Lung (tissue), 16 donors: ENCODE measurements around the gene DYNLL2. TPM values are rescaled to one million over a fixed set of nuclear protein-coding genes. Genes with fewer than 3 reads are reported as not detected.

Experiments
- ATAC-seq: fragments of 200-7000 bp; cut with Tn5 transposase; one replicate; pipeline ENCODE4 v1.9.1; 2020; ENCODE audit warnings: moderate number of reproducible peaks; ENCODE audit not compliant: insufficient read depth, low FRiP score
- DNase-seq, 3 donors: peaks; one replicate each; pipeline ENCODE4 v3.0.0-alpha.2; 2013 to 2017
- H3K27ac ChIP-seq, 2 donors: one replicate each; pipeline ENCODE4 v1.5.1; 2013; ENCODE audit warnings: mild to moderate bottlenecking in 2 of 2, moderate library complexity in 2 of 2, control low read depth in 1 of 2, inconsistent platforms in 1 of 2, low read depth in 1 of 2, low read length in 1 of 2
- H3K27me3 ChIP-seq, 3 donors: one replicate each; pipeline ENCODE4 v1.5.1; 2013; ENCODE audit warnings: low read length in 2 of 3; ENCODE audit not compliant: control insufficient read depth in 3 of 3, insufficient read depth in 3 of 3
- H3K36me3 ChIP-seq, 4 donors: one replicate each; pipeline ENCODE4 v1.5.1; 2013; ENCODE audit warnings: low read length in 4 of 4, mild to moderate bottlenecking in 1 of 4, moderate library complexity in 1 of 4; ENCODE audit not compliant: control insufficient read depth in 4 of 4, insufficient read depth in 4 of 4
- H3K4me1 ChIP-seq, 5 donors: one replicate each; pipeline ENCODE4 v1.5.1; 2013; ENCODE audit warnings: low read length in 5 of 5, mild to moderate bottlenecking in 2 of 5, moderate library complexity in 1 of 5; ENCODE audit not compliant: control insufficient read depth in 5 of 5, insufficient read depth in 5 of 5
- H3K4me3 ChIP-seq: one replicate; pipeline ENCODE4 v1.5.1; 2013; ENCODE audit warnings: mild to moderate bottlenecking, control low read depth, moderate library complexity
- H3K9ac ChIP-seq, 2 donors: one replicate each; pipeline ENCODE4 v1.5.1; 2013; ENCODE audit warnings: low read length in 2 of 2, control low read depth in 1 of 2; ENCODE audit not compliant: insufficient read depth in 1 of 2
- H3K9me3 ChIP-seq, 4 donors: one replicate each; pipeline ENCODE4 v1.5.1; 2013; ENCODE audit warnings: low read length in 3 of 4, mild to moderate bottlenecking in 1 of 4, moderate library complexity in 1 of 4; ENCODE audit not compliant: control insufficient read depth in 4 of 4, insufficient read depth in 3 of 4
- CTCF ChIP-seq: IDR thresholded peaks from 2 replicates; pipeline ENCODE4 v1.5.1; 2012; ENCODE audit warnings: mild to moderate bottlenecking; ENCODE audit errors: control extremely low read depth, extremely low read depth
- WGBS, 2 donors: extraction: QIAGEN DNeasy Blood & Tissue Kit; methylation state at CpG; one replicate each; pipeline ENCODE4 v1.1.7; 2013; 5-methylcytosine and 5-hydroxymethylcytosine counted together
- long read RNA-seq, 5 donors: transcript quantifications; one replicate each; lab custom pipeline, GENCODE V29; 2026
- polyA plus RNA-seq, 2 donors: library from polyadenylated mRNA; stranded (reverse); fragments of 200-250 nt; gene quantifications; one replicate each; pipeline ENCODE4 v1.2.1, GENCODE V29; 2013
- total RNA-seq, 2 donors: library from RNA; depleted of rRNA in 1 of 2; stranded (reverse); fragments of >200 nt in 1 of 2; gene quantifications; one replicate each; pipeline ENCODE4 v1.2.1, GENCODE V29; 2014 to 2021
- donor health status: control.
- donor health status: control.
- donor health status: Bipolar disorder and iron deficiency.
- donor health status: healthy.
- donor health status: DM: yes; HTN: yes; CAD: no.

Gene DYNLL2
- 10 to 100 TPM; 25.2 to 36.5 TPM for total RNA-seq
- polyA plus RNA-seq, result 10 to 100 TPM; 21.8 to 27.9 TPM
- long read RNA-seq, donor 1, full-length matches to known transcripts, result 9 of 43 reads
- long read RNA-seq, donor 1, partial matches to known transcripts, result 34 of 43 reads
- long read RNA-seq, donor 1, other reads (novel, unspliced or antisense), result 0 of 43 reads
- long read RNA-seq, donor 2, full-length matches to known transcripts, result 5 of 5 reads
- long read RNA-seq, donor 2, partial matches to known transcripts, result 0 of 5 reads
- long read RNA-seq, donor 2, other reads (novel, unspliced or antisense), result 0 of 5 reads
- long read RNA-seq, donor 3, full-length matches to known transcripts, result 8 of 15 reads
- long read RNA-seq, donor 3, partial matches to known transcripts, result 7 of 15 reads
- long read RNA-seq, donor 3, other reads (novel, unspliced or antisense), result 0 of 15 reads
- long read RNA-seq, donor 4, full-length matches to known transcripts, result 2 of 2 reads
- long read RNA-seq, donor 4, partial matches to known transcripts, result 0 of 2 reads
- long read RNA-seq, donor 4, other reads (novel, unspliced or antisense), result 0 of 2 reads
- long read RNA-seq, donor 5, full-length matches to known transcripts, result 21 of 21 reads
- long read RNA-seq, donor 5, partial matches to known transcripts, result 0 of 21 reads
- long read RNA-seq, donor 5, other reads (novel, unspliced or antisense), result 0 of 21 reads

DNA sequence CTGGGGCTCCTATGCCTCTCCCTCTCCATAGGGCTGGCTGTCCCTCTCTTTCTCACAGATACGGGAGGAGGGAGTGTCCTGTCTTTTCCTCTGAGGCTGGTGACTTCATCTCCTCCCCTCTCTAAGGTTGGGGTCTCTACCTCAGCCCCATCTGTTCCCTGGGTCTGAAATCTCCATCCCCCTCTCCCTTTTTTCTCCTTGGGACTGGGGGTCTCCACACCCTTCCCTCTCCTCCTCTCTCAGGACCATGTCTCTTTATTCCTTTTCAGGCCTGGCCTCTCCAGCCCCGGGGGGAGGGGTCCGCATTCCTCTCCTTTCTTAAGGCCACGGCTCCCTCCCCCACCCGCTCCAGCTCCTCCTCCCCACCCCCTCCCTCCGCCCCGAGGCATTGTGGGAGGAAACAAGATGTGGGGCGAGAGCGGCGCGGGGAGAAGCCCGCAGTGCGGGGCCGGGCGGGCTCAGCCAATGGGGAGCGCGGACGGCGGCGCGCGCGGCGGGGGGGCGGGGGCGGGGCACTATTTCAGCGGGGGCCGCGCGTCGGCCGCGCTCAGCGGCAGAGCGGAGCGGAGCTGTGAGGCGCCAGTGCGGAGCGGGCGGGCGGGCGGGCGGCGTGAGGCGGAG lies at the start of gene DYNLL2:
Gene DYNLL2 (plus strand): TSS at position 550 of the 621 bp plus-strand sequence. CDS start 3,672 bp downstream, outside the sequence.
- WGBS, 2 donors, result 0 to 1% methylated on average over 18 to 45 of the region's 45 CpGs
- Histone ChIP-seq H3K27ac (peak within 1 kb of the TSS; percentile 98), H3K9ac (peak within 1 kb of the TSS; percentile 52 to 75), H3K27me3 (no peaks in the 10 kb centered on the region), H3K4me1 (peaks cover 12 to 53% (median 17%) of the 10 kb centered on the region in 5 donors), H3K9me3 (no peaks in the 10 kb centered on the region), H3K36me3 (peaks cover 0 to 14% (median 8%) of the 10 kb centered on the region in 4 donors), H3K4me3 (peak within 1 kb of the TSS; percentile 96)
- peak; percentile 98 for DNase-seq
- peak; percentile 88 for ATAC-seq
- no peak for TF ChIP-seq CTCF

DNA sequence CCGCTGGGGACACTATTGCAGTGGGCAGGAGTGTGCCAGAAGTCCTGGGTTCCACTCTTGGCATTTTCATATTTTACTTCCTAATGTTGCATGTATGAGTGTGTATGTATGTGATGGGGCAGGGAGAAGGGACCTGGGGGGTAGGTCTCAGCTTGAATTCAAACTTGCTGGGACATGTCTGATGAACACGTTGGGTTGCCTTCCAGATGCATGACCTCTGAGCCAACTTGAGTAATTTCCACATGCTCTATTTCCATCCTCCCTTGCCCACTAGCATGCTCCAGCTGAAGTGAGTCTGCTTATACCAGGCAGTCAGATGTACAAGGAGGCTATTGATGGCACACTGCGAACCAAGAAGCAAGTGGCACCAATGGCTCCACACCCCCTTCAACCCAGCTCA lies 43.2 kb upstream of the DYNLL2 start:
- Histone ChIP-seq H3K27me3 (no peaks in the 10 kb centered on the region), H3K27ac (no peak overlapping the region), H3K4me1 (no peaks in the 10 kb centered on the region), H3K4me3 (no peak overlapping the region), H3K9me3 (no peaks in the 10 kb centered on the region), H3K9ac (no peak overlapping the region), H3K36me3 (no peaks in the 10 kb centered on the region)
- no peak for TF ChIP-seq CTCF
- WGBS, 2 donors, result 91 to 93% methylated on average over 3 of the region's 3 CpGs
- ATAC-seq (no peak), DNase-seq (no peak)

- ATAC-seq (no peak), DNase-seq (no peak)
- Histone ChIP-seq H3K36me3 (no peaks in the 10 kb centered on the region), H3K4me3 (no peak overlapping the region), H3K27ac (no peak overlapping the region), H3K9ac (no peak overlapping the region), H3K4me1 (no peaks in the 10 kb centered on the region), H3K27me3 (no peaks in the 10 kb centered on the region), H3K9me3 (no peaks in the 10 kb centered on the region)
- TF ChIP-seq CTCF, result no peak
- WGBS, 2 donors, result 81 to 87% methylated on average over 8 of the region's 8 CpGs
Observed at GRCh38 chr17:58040386-58040785, 42.8 kb upstream of the DYNLL2 start.
